ENCODE results near the gene GSTT4.
"Not testable (repeated sequence)": the region's sequence is repeated elsewhere in the genome, so short reads cannot be mapped to it uniquely, and the experiment has no call there.

Gene GSTT4

GRCh38 chr22:23986538-23987178 lies 18.6 kb downstream of the GSTT4 start:
- H3K4me3 Mint-ChIP-seq; H3K4me1 Mint-ChIP-seq; H3K9me3 Mint-ChIP-seq; DNase-seq; H3K27ac Mint-ChIP-seq; H3K27me3 Mint-ChIP-seq; ATAC-seq; H3K36me3 Mint-ChIP-seq (ENCODE audit: low read depth): not testable (repeated sequence)

- DNase-seq; H3K27me3 Mint-ChIP-seq; H3K4me3 Mint-ChIP-seq; H3K4me1 Mint-ChIP-seq; H3K9me3 Mint-ChIP-seq; ATAC-seq; H3K36me3 Mint-ChIP-seq (ENCODE audit: low read depth); H3K27ac Mint-ChIP-seq: not testable (repeated sequence)
Observed at GRCh38 chr22:23986089-23986488, 19.2 kb downstream of the GSTT4 start.

- no peaks in the 10 kb centered on the region for H3K9me3 Mint-ChIP-seq
- peak; percentile 87 for ATAC-seq
Observed at GRCh38 chr22:23984430-23984829, 20.8 kb downstream of the GSTT4 start.

GRCh38 chr22:23980567-23980966 lies 24.7 kb downstream of the GSTT4 start:
- H3K9me3 Mint-ChIP-seq; H3K27me3 Mint-ChIP-seq; H3K4me1 Mint-ChIP-seq; H3K27ac Mint-ChIP-seq; ATAC-seq; DNase-seq; H3K36me3 Mint-ChIP-seq (ENCODE audit: low read depth); H3K4me3 Mint-ChIP-seq: not testable (repeated sequence)

More at GRCh38 chr22:23984430-23984829, 20.8 kb downstream of the GSTT4 start:
- Mint-ChIP-seq H3K36me3 (ENCODE audit: low read depth) (no peaks in the 10 kb centered on the region), H3K4me1 (peaks cover 8% of the 10 kb centered on the region), H3K4me3 (no peak overlapping the region), H3K27me3 (no peaks in the 10 kb centered on the region), H3K27ac (peak overlapping the region; percentile 23)
- peak; percentile 77 for DNase-seq

GRCh38 chr22:23979557-23980240 lies 25.6 kb downstream of the GSTT4 start, which contains the start of gene GSTT2:
Gene GSTT2 (plus strand): TSS chr22:23980134.
- not testable (repeated sequence) for H3K4me3 Mint-ChIP-seq; DNase-seq; H3K4me1 Mint-ChIP-seq; H3K27ac Mint-ChIP-seq; H3K27me3 Mint-ChIP-seq; H3K9me3 Mint-ChIP-seq; H3K36me3 Mint-ChIP-seq (ENCODE audit: low read depth)
- peak; percentile 11 for ATAC-seq

- H3K36me3 Mint-ChIP-seq (ENCODE audit: low read depth); H3K9me3 Mint-ChIP-seq; H3K4me3 Mint-ChIP-seq; DNase-seq; H3K27ac Mint-ChIP-seq; ATAC-seq; H3K27me3 Mint-ChIP-seq; H3K4me1 Mint-ChIP-seq: not testable (repeated sequence)
Observed at GRCh38 chr22:23977304-23977703, 27.9 kb downstream of the GSTT4 start.

GRCh38 chr22:23974836-23975352 lies 30.4 kb downstream of the GSTT4 start:
- DNase-seq, H3K9me3 Mint-ChIP-seq, H3K27me3 Mint-ChIP-seq, H3K27ac Mint-ChIP-seq, H3K4me3 Mint-ChIP-seq: not testable (repeated sequence)
- peaks cover 16% of the 10 kb centered on the region for H3K36me3 Mint-ChIP-seq (ENCODE audit: low read depth)
- ATAC-seq = peak; percentile 16
- peaks cover 10% of the 10 kb centered on the region for H3K4me1 Mint-ChIP-seq

- ATAC-seq = peak; percentile 97
- H3K4me3 Mint-ChIP-seq, H3K27ac Mint-ChIP-seq, H3K27me3 Mint-ChIP-seq, DNase-seq, H3K9me3 Mint-ChIP-seq: not testable (repeated sequence)
- Mint-ChIP-seq H3K4me1 (peaks cover 16% of the 10 kb centered on the region), H3K36me3 (ENCODE audit: low read depth) (peaks cover 17% of the 10 kb centered on the region)
Observed at GRCh38 chr22:23974345-23974744, 30.9 kb downstream of the GSTT4 start, which contains the start of gene DDT. Gene DDT (minus strand): TSS chr22:23974441. CDS start chr22:23974414, 27 bp downstream.

- H3K36me3 Mint-ChIP-seq (ENCODE audit: low read depth) = peaks cover 21% of the 10 kb centered on the region
- DNase-seq, ATAC-seq, H3K27me3 Mint-ChIP-seq, H3K9me3 Mint-ChIP-seq: not testable (repeated sequence)
- peaks cover 20% of the 10 kb centered on the region for H3K4me1 Mint-ChIP-seq
- peak overlapping the region; percentile 28 for H3K4me3 Mint-ChIP-seq
- H3K27ac Mint-ChIP-seq = peak overlapping the region; percentile 32
Observed at GRCh38 chr22:23971927-23972326, 33.3 kb downstream of the GSTT4 start.

- Mint-ChIP-seq H3K4me1 (peaks cover 20% of the 10 kb centered on the region), H3K27me3 (no peaks in the 10 kb centered on the region), H3K36me3 (ENCODE audit: low read depth) (peaks cover 21% of the 10 kb centered on the region), H3K4me3 (peak overlapping the region; percentile 12), H3K27ac (peak overlapping the region; percentile 48), H3K9me3 (no peaks in the 10 kb centered on the region)
- DNase-seq = no peak
- no peak for ATAC-seq
Observed at GRCh38 chr22:23970816-23971486, 34.3 kb downstream of the GSTT4 start.

GRCh38 chr22:23970201-23970641 lies 35.0 kb downstream of the GSTT4 start:
- no peaks in the 10 kb centered on the region for H3K27me3 Mint-ChIP-seq
- ATAC-seq (no peak), DNase-seq (no peak)
- peak overlapping the region; percentile 2 for H3K4me3 Mint-ChIP-seq
- H3K27ac Mint-ChIP-seq = peak overlapping the region; percentile 48
- peaks cover 21% of the 10 kb centered on the region for H3K36me3 Mint-ChIP-seq (ENCODE audit: low read depth)
- no peaks in the 10 kb centered on the region for H3K9me3 Mint-ChIP-seq
- H3K4me1 Mint-ChIP-seq = peaks cover 20% of the 10 kb centered on the region

GRCh38 chr22:23969071-23969470 lies 36.2 kb downstream of the GSTT4 start:
- DNase-seq (no peak), ATAC-seq (no peak)
- peaks cover 21% of the 10 kb centered on the region for H3K36me3 Mint-ChIP-seq (ENCODE audit: low read depth)
- H3K27me3 Mint-ChIP-seq = no peaks in the 10 kb centered on the region
- H3K27ac Mint-ChIP-seq = peak overlapping the region; percentile 28
- peaks cover 20% of the 10 kb centered on the region for H3K4me1 Mint-ChIP-seq
- no peaks in the 10 kb centered on the region for H3K9me3 Mint-ChIP-seq
- H3K4me3 Mint-ChIP-seq = peak overlapping the region; percentile 28

GRCh38 chr22:23966568-23966967 lies 38.7 kb downstream of the GSTT4 start, which contains the start of gene DDTL:
Gene DDTL (plus strand): TSS chr22:23966888. CDS start chr22:23966915, 27 bp downstream.
- H3K27me3 Mint-ChIP-seq, DNase-seq, H3K27ac Mint-ChIP-seq, H3K9me3 Mint-ChIP-seq, H3K4me3 Mint-ChIP-seq: not testable (repeated sequence)
- peak; percentile 96 for ATAC-seq
- peaks cover 19% of the 10 kb centered on the region for H3K36me3 Mint-ChIP-seq (ENCODE audit: low read depth)
- H3K4me1 Mint-ChIP-seq = peaks cover 17% of the 10 kb centered on the region

- peaks cover 14% of the 10 kb centered on the region for H3K36me3 Mint-ChIP-seq (ENCODE audit: low read depth)
- ATAC-seq, H3K9me3 Mint-ChIP-seq, DNase-seq, H3K27ac Mint-ChIP-seq, H3K27me3 Mint-ChIP-seq, H3K4me3 Mint-ChIP-seq: not testable (repeated sequence)
- peaks cover 17% of the 10 kb centered on the region for H3K4me1 Mint-ChIP-seq
Observed at GRCh38 chr22:23966094-23966493, 39.2 kb downstream of the GSTT4 start.
